Activated CD4-positive, alpha-beta T cell treated with anti-CD3 and anti-CD28 coated beads, Interleukin-2, amount 50 U/mL, for 1 hour (primary cell): ENCODE results near the gene CLTC.
"Not testable (repeated sequence)": the region's sequence is repeated elsewhere in the genome, so short reads cannot be mapped to it uniquely, and the experiment has no call there.

Source experiments
- DNase-seq: peaks from one replicate; pipeline ENCODE4 v3.0.0-alpha.2; 2020

CLTC gene

GRCh38 chr17:59634632-59635541 lies 15.2 kb downstream of the CLTC start:
- DNase-seq = no peak

GRCh38 chr17:59637611-59638310 lies 18.1 kb downstream of the CLTC start:
- no peak for DNase-seq

GRCh38 chr17:59638553-59638952 lies 18.9 kb downstream of the CLTC start:
- DNase-seq = no peak

GRCh38 chr17:59641799-59642484 lies 22.2 kb downstream of the CLTC start:
- DNase-seq = no peak

- DNase-seq = no peak
These were observed 22.9 kb downstream of the CLTC start for GRCh38 chr17:59642565-59642964.

GRCh38 chr17:59643159-59644140 lies 23.8 kb downstream of the CLTC start:
- DNase-seq = no peak

GRCh38 chr17:59647288-59647687 lies 27.6 kb downstream of the CLTC start:
- no peak for DNase-seq

- no peak for DNase-seq
These were observed 30.2 kb downstream of the CLTC start for GRCh38 chr17:59649886-59650285.

GRCh38 chr17:59650642-59651041 lies 30.9 kb downstream of the CLTC start:
- no peak for DNase-seq

GRCh38 chr17:59651346-59651745 lies 31.7 kb downstream of the CLTC start:
- no peak for DNase-seq

- DNase-seq = no peak
These were observed 32.4 kb downstream of the CLTC start for GRCh38 chr17:59652119-59652518.

- not testable (repeated sequence) for DNase-seq
These were observed 36.9 kb downstream of the CLTC start for GRCh38 chr17:59656624-59657023.

- DNase-seq = no peak
These were observed 46.5 kb downstream of the CLTC start for GRCh38 chr17:59666235-59666634.

- no peak for DNase-seq
These were observed 49.1 kb downstream of the CLTC start for GRCh38 chr17:59668816-59669215.

GRCh38 chr17:59669411-59669810 lies 49.7 kb downstream of the CLTC start:
- no peak for DNase-seq

GRCh38 chr17:59669944-59670343 lies 50.2 kb downstream of the CLTC start:
- no peak for DNase-seq

- no peak for DNase-seq
These were observed 51.7 kb downstream of the CLTC start for GRCh38 chr17:59671386-59671785.

- no peak for DNase-seq
These were observed 55.5 kb downstream of the CLTC start for GRCh38 chr17:59675231-59675630.

- DNase-seq = no peak
These were observed 57.0 kb downstream of the CLTC start for GRCh38 chr17:59676716-59677115.

GRCh38 chr17:59678918-59679317 lies 59.2 kb downstream of the CLTC start:
- no peak for DNase-seq

- no peak for DNase-seq
These were observed 60.6 kb downstream of the CLTC start for GRCh38 chr17:59680314-59680713.

GRCh38 chr17:59683283-59683682 lies 63.6 kb downstream of the CLTC start:
- DNase-seq = no peak
